OCI-LY3 (cell line): Measurements from ENCODE around the gene TIPARP.

Experiments
- EZH2phosphoT487 ChIP-seq: fragments of 200-600 bp; shearing (Covaris generic); IDR thresholded peaks from 2 replicates; pipeline ENCODE4 v1.6.1; 2018; ENCODE audit warnings: antibody characterized with exemption, mixed run types, low read depth
- TF ChIP-seq, protein P1 (sequence below): fragments of 200-600, 300-600 bp; sonication (generic); IDR thresholded peaks from 2 replicates; pipeline ENCODE4 v1.5.1; 2014; ENCODE audit warnings: antibody characterized with exemption, low read length, low read depth

DNA sequence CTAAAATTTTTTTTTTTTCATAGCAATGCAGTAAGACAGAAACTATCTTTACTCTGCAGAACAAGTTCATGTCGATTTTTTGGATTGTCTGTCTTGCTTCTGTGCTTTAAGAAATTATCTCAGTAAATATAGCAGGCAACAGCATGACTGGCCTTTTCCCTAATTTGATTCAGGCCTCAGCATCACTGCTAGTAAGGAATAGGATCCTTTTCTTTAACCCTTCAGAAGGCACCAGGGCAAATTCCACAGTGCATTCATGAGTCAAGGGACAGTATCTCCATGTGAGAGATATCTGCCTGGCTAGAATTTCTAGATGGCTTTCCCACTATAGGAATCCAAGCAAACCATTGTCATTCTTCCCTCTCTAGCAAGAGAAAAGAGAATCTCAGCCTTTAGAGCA, 71.4 kb downstream of the TIPARP start:
- TF ChIP-seq, protein P1, sequence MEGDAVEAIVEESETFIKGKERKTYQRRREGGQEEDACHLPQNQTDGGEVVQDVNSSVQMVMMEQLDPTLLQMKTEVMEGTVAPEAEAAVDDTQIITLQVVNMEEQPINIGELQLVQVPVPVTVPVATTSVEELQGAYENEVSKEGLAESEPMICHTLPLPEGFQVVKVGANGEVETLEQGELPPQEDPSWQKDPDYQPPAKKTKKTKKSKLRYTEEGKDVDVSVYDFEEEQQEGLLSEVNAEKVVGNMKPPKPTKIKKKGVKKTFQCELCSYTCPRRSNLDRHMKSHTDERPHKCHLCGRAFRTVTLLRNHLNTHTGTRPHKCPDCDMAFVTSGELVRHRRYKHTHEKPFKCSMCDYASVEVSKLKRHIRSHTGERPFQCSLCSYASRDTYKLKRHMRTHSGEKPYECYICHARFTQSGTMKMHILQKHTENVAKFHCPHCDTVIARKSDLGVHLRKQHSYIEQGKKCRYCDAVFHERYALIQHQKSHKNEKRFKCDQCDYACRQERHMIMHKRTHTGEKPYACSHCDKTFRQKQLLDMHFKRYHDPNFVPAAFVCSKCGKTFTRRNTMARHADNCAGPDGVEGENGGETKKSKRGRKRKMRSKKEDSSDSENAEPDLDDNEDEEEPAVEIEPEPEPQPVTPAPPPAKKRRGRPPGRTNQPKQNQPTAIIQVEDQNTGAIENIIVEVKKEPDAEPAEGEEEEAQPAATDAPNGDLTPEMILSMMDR: no peak
- no peak for TF ChIP-seq EZH2phosphoT487
